ENCODE data around the gene RNF38. TPM values are rescaled to one million over a fixed set of nuclear protein-coding genes. Genes with fewer than 3 reads are reported as not detected.

RNF38 gene
- total and polyA plus RNA-seq, 9 of the 15 experiments (the other 6 are each of a cell fraction or from before 2014, with no cell fraction given), result 1.6 to 9.8 (median 4.5) TPM

DNA sequence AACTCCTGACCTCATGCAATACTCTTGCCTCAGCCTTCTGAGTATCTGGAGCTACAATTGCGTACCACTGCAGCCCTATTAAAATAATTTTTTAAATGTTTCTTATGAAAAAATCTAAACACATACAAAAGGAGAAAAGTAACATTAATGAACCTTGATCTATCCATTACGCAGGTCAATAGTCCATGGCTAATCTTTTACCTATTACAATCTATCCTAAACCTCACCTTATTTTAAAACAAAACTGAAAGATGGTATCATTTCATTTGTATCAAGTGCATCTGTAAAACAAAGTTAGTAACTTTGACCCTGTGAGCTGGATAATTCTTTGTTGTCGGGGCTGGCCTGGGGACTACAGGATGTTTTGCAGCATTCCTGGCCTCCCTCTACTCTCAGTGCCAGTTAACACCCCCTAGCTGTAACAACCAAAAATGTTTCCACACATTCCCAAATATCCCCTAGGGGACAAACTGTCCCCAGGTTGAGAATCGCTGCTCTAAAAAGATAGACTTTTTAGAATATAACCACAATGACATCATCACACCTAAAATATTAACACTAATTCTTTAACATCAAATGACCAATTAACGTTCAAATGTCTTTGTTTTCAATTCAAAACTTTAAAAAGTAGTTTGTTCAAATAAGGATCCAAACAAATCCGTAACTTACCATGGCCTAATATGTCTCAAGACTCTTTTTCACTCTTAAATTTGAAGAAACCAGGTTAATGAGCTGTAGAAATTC, 54.8 kb downstream of the RNF38 start:
- TF ChIP-seq DIDO1 (tag; IDR thresholded peaks at IDR 0.05; ENCODE audit: low read depth) (no peak), BRF1 (IDR thresholded peaks at IDR 0.05; ENCODE audit: borderline replicate concordance, extremely low read depth, insufficient read length) (no peak), ZNF592 (IDR thresholded peaks at IDR 0.05) (no peak), ATF7 (IDR thresholded peaks at IDR 0.05) (no peak)
- TF ChIP-seq, protein P1, sequence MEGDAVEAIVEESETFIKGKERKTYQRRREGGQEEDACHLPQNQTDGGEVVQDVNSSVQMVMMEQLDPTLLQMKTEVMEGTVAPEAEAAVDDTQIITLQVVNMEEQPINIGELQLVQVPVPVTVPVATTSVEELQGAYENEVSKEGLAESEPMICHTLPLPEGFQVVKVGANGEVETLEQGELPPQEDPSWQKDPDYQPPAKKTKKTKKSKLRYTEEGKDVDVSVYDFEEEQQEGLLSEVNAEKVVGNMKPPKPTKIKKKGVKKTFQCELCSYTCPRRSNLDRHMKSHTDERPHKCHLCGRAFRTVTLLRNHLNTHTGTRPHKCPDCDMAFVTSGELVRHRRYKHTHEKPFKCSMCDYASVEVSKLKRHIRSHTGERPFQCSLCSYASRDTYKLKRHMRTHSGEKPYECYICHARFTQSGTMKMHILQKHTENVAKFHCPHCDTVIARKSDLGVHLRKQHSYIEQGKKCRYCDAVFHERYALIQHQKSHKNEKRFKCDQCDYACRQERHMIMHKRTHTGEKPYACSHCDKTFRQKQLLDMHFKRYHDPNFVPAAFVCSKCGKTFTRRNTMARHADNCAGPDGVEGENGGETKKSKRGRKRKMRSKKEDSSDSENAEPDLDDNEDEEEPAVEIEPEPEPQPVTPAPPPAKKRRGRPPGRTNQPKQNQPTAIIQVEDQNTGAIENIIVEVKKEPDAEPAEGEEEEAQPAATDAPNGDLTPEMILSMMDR (IDR thresholded peaks at IDR 0.05 in 2 of 3, conservative IDR thresholded peaks at IDR 0.05 in 1 of 3; ENCODE audit: insufficient read depth in 2 of 3, low read depth in 1 of 3, low read length in 3 of 3), result peak in 1 of 3 experiments; percentile 40; a peak in 2 of 6 replicates
- in situ Hi-C loops (cut with MboI), result no loop called here
- no peaks in the 10 kb centered on the region for H3K4me1 ChIP-seq (replicated peaks in 1 of 2; ENCODE audit: control insufficient read depth in 2 of 2, insufficient read depth in 2 of 2, low read length in 2 of 2)
- DNase-seq (ENCODE audit: extremely low read depth in 1 of 4, low spot score in 3 of 4) (peak in 2 of 4 experiments; percentile 31 to 38), ATAC-seq (no peak), FAIRE-seq (no peak)
- H3K9me1 ChIP-seq (ENCODE audit: control insufficient read depth, insufficient read depth, low read length), result no peaks in the 10 kb centered on the region
- no TSS peak for BruUV-seq (replicated peaks)
- H3K79me2 ChIP-seq (ENCODE audit: control insufficient read depth, insufficient read depth, low read length), result no peaks in the 10 kb centered on the region
- 89% methylated on average over 6 of the region's 6 CpGs for WGBS (ENCODE audit: insufficient coverage, low coverage, missing lambda C conversion rate)
- H3K27ac ChIP-seq (ENCODE audit: extremely low read depth, low read depth, low read length), result no peak overlapping the region
- H4K20me1 ChIP-seq (replicated peaks; ENCODE audit: control insufficient read depth, insufficient read depth, low read length), result no peaks in the 10 kb centered on the region
- ChIA-PET POLR2A (interaction anchor here (0.7 to 1.4 kb wide), 2 partner anchors 10 to 15 kb away, joined by 3 read pairs; no protein-coding TSS in a partner anchor), CTCF (ENCODE audit: low intra/inter-chr PET ratio) (no interaction called here)
- H3K4me3 ChIP-seq, result no peak overlapping the region
- no peak overlapping the region for H3K4me2 ChIP-seq (ENCODE audit: insufficient read depth, low read length)
- H3K27me3 ChIP-seq (ENCODE audit: control insufficient read depth in 2 of 2, insufficient read depth in 2 of 2, low read length in 2 of 2), result no peaks in the 10 kb centered on the region
- intact Hi-C loops (cut with micrococcal nuclease), result no loop called here
- H3K9ac ChIP-seq (ENCODE audit: insufficient read depth in 1 of 2, low read depth in 2 of 2, low read length in 2 of 2), result no peak overlapping the region
- H3K9me3 ChIP-seq (replicated peaks; ENCODE audit: control insufficient read depth, insufficient read depth, low read depth, low read length), result no peaks in the 10 kb centered on the region
- peaks cover 58% of the 10 kb centered on the region for H3K36me3 ChIP-seq (ENCODE audit: control insufficient read depth, insufficient read depth, low read length)
- no peak overlapping the region for H2AFZ ChIP-seq (ENCODE audit: low read depth, low read length)

Data from K562 (cell line).